Right lobe of liver (tissue), 4 donors: Measurements from ENCODE around the gene SPINDOC.

Experiments
- POLR2A ChIP-seq: fragments of 450-650 bp; IDR thresholded peaks from one replicate; pipeline ENCODE4 v1.6.1; 2017; ENCODE audit warnings: antibody characterized with exemption, mild to moderate bottlenecking
- TF ChIP-seq, protein P1 (sequence below), 4 donors: fragments of 200-600 bp in 3 of 4; fragments of 450-650 bp in 1 of 4; IDR thresholded peaks; one replicate each; pipeline versions ENCODE4 v1.5.1 to v1.8.0; 2016 to 2022; ENCODE audit warnings: antibody characterized with exemption in 4 of 4, mild to moderate bottlenecking in 2 of 4
- donor health status: DM: no; HTN: no; CAD: no.
- donor health status: DM: no; HTN: no; CAD: no.
- donor health status: DM: no; HTN: yes; CAD: no.

GRCh38 chr11:63872800-63873197, 59.5 kb downstream of the SPINDOC start:
- TF ChIP-seq, protein P1, sequence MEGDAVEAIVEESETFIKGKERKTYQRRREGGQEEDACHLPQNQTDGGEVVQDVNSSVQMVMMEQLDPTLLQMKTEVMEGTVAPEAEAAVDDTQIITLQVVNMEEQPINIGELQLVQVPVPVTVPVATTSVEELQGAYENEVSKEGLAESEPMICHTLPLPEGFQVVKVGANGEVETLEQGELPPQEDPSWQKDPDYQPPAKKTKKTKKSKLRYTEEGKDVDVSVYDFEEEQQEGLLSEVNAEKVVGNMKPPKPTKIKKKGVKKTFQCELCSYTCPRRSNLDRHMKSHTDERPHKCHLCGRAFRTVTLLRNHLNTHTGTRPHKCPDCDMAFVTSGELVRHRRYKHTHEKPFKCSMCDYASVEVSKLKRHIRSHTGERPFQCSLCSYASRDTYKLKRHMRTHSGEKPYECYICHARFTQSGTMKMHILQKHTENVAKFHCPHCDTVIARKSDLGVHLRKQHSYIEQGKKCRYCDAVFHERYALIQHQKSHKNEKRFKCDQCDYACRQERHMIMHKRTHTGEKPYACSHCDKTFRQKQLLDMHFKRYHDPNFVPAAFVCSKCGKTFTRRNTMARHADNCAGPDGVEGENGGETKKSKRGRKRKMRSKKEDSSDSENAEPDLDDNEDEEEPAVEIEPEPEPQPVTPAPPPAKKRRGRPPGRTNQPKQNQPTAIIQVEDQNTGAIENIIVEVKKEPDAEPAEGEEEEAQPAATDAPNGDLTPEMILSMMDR (IDR thresholded peaks at IDR 0.05): no peak
- no peak for TF ChIP-seq POLR2A
